Measurements from ENCODE around the gene SETD5. TPM values are rescaled to one million over a fixed set of nuclear protein-coding genes. Genes with fewer than 3 reads are reported as not detected.

Gene SETD5
- total and polyA plus RNA-seq, 12 donors: 35.3 to 135 (median 84.6) TPM

- TF ChIP-seq CTCF (IDR thresholded peaks at IDR 0.05): no peak
- no peak for TF ChIP-seq POLR2A (IDR thresholded peaks at IDR 0.05)
- intact Hi-C loops (cut with DNase I): no loop called here
- no peaks in the 10 kb centered on the region for H3K27me3 ChIP-seq
- H3K9me3 ChIP-seq (replicated peaks in 1 of 3): no peaks in the 10 kb centered on the region
- peak overlapping the region; percentile 89 to 99 (median 97) for H3K27ac ChIP-seq
- WGBS, 4 donors: 0 to 1% (median 1%) methylated on average over 7 of the region's 7 CpGs
- DNase-seq: peak in 5 of 7 donors; percentile 32 to 61 (median 44)
- peak overlapping the region; percentile 31 to 97 (median 86) for H3K4me3 ChIP-seq
- peaks cover 42 to 70% of the 10 kb centered on the region in 2 donors for H3K4me1 ChIP-seq (replicated peaks in 1 of 2)
- no peaks in the 10 kb centered on the region for H3K36me3 ChIP-seq (replicated peaks in 1 of 2)
Measured at GRCh38 chr3:9398700-9399336, 1.4 kb downstream of the SETD5 start.

GRCh38 chr3:9399337-9399703 lies 1.9 kb downstream of the SETD5 start:
- H3K4me3 ChIP-seq: peak overlapping the region in 3 of 4 donors; percentile 31 to 97 (median 88)
- 0 to 4% (median 1%) methylated on average over 2 of the region's 2 CpGs for WGBS, 4 donors
- TF ChIP-seq CTCF (IDR thresholded peaks at IDR 0.05) (no peak), POLR2A (IDR thresholded peaks at IDR 0.05) (no peak)
- H3K36me3 ChIP-seq (replicated peaks in 1 of 2): no peaks in the 10 kb centered on the region
- DNase-seq: no peak
- H3K27ac ChIP-seq: peak overlapping the region; percentile 89 to 99 (median 97)
- peaks cover 47 to 70% of the 10 kb centered on the region in 2 donors for H3K4me1 ChIP-seq (replicated peaks in 1 of 2)
- H3K9me3 ChIP-seq (replicated peaks in 1 of 3): no peaks in the 10 kb centered on the region
- no peaks in the 10 kb centered on the region for H3K27me3 ChIP-seq
- intact Hi-C loops (cut with DNase I): no loop called here

- intact Hi-C loops (cut with DNase I): no loop called here
- Histone ChIP-seq H3K4me1 (replicated peaks in 1 of 2) (peaks cover 51 to 70% of the 10 kb centered on the region in 2 donors), H3K27ac (peak overlapping the region; percentile 89 to 99 (median 97)), H3K9me3 (replicated peaks in 1 of 3) (no peaks in the 10 kb centered on the region), H3K27me3 (no peaks in the 10 kb centered on the region), H3K4me3 (peak overlapping the region in 1 of 4 donors; percentile 97), H3K36me3 (replicated peaks in 1 of 2) (no peaks in the 10 kb centered on the region)
- TF ChIP-seq CTCF (IDR thresholded peaks at IDR 0.05) (no peak), POLR2A (IDR thresholded peaks at IDR 0.05) (peak in 1 of 2 donors; percentile 89)
- WGBS, 4 donors: 0 to 2% (median 0%) methylated on average over 3 of the region's 3 CpGs
- peak; percentile 74 to 94 (median 86) for DNase-seq
Measured at GRCh38 chr3:9399746-9400145, 2.3 kb downstream of the SETD5 start.

GRCh38 chr3:9400616-9401015 lies 3.2 kb downstream of the SETD5 start:
- peaks cover 51 to 69% of the 10 kb centered on the region in 2 donors for H3K4me1 ChIP-seq (replicated peaks in 1 of 2)
- H3K4me3 ChIP-seq: peak overlapping the region in 1 of 4 donors; percentile 97
- H3K27me3 ChIP-seq: no peaks in the 10 kb centered on the region
- no peak for DNase-seq
- 9 to 14% (median 10%) methylated on average over 3 of the region's 3 CpGs for WGBS, 4 donors
- TF ChIP-seq POLR2A (IDR thresholded peaks at IDR 0.05): no peak
- no peak for TF ChIP-seq CTCF (IDR thresholded peaks at IDR 0.05)
- peak overlapping the region in 3 of 5 donors; percentile 59 to 98 (median 97) for H3K27ac ChIP-seq
- intact Hi-C loops (cut with DNase I): no loop called here
- H3K9me3 ChIP-seq (replicated peaks in 1 of 3): no peaks in the 10 kb centered on the region
- H3K36me3 ChIP-seq (replicated peaks in 1 of 2): no peaks in the 10 kb centered on the region
